GM18861 (cell line): ENCODE results near the gene SCT.

Experiments used
- ATAC-seq: cut with Tn5 transposase; IDR thresholded peaks from one replicate; pipeline ENCODE4 v1.9.1; 2021; ENCODE audit not compliant: unreplicated experiment

The SCT gene

GRCh38 chr11:611001-611996, 15.7 kb downstream of the SCT start:
- ATAC-seq, result no peak

GRCh38 chr11:610146-610801, 16.7 kb downstream of the SCT start:
- no peak for ATAC-seq

- ATAC-seq, result no peak
These were observed 17.6 kb downstream of the SCT start for GRCh38 chr11:609341-609811.

GRCh38 chr11:608791-609251, 18.2 kb downstream of the SCT start:
- ATAC-seq, result no peak

- ATAC-seq, result no peak
These were observed 18.9 kb downstream of the SCT start for GRCh38 chr11:607971-608659.

GRCh38 chr11:607020-607780, 19.8 kb downstream of the SCT start:
- ATAC-seq, result no peak

GRCh38 chr11:606245-606644, 20.7 kb downstream of the SCT start:
- no peak for ATAC-seq

- no peak for ATAC-seq
These were observed 21.5 kb downstream of the SCT start for GRCh38 chr11:605286-606129.

GRCh38 chr11:603154-603553, 23.8 kb downstream of the SCT start:
- no peak for ATAC-seq

- ATAC-seq, result no peak
These were observed 25.3 kb downstream of the SCT start for GRCh38 chr11:601573-602245.

- ATAC-seq, result no peak
These were observed 28.8 kb downstream of the SCT start for GRCh38 chr11:598005-598680.

GRCh38 chr11:597166-597725, 29.7 kb downstream of the SCT start:
- ATAC-seq, result no peak

GRCh38 chr11:596374-596773, 30.6 kb downstream of the SCT start:
- no peak for ATAC-seq

GRCh38 chr11:595400-595799, 31.6 kb downstream of the SCT start:
- no peak for ATAC-seq

- ATAC-seq, result no peak
These were observed 33.6 kb downstream of the SCT start for GRCh38 chr11:593347-593746.

- no peak for ATAC-seq
These were observed 34.1 kb downstream of the SCT start for GRCh38 chr11:592918-593317.

- no peak for ATAC-seq
These were observed 34.5 kb downstream of the SCT start for GRCh38 chr11:592501-592900.

GRCh38 chr11:590997-591396, 36.0 kb downstream of the SCT start:
- no peak for ATAC-seq
